Measurements from ENCODE around the gene AKAP1. TPM values are rescaled to one million over a fixed set of nuclear protein-coding genes. Genes with fewer than 3 reads are reported as not detected.

AKAP1 gene
- total and polyA plus RNA-seq, 2 of the 8 experiments (the other 6 are each of a cell fraction or from before 2014, with no cell fraction given): 120 to 156 TPM

DNA sequence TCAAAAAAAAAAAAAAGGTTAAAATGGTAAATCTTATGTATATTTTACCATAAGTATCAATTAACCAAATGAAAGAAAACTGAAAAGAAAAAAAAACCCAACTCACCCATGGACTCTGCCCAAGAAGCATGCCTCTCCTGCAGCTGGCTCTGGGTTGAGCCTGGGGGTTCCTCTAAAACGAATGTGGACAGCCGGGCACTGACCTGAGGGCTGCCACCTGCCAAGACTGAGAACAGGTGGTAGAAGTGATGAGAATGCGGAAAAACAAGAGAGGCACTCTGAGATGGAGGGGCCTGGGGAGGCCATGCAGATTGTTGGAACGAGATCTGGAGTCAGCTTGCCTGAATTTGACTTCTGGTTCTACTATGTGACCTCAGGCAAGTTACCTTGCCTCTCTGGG is 85.8 kb downstream of the AKAP1 start:
- ChIA-PET CTCF (ENCODE audit: partially characterized antibody) (interaction anchor here (1.0 to 1.3 kb wide), 2 partner anchors 28 to 347 kb away, joined by 3 to 4 read pairs; no protein-coding TSS in a partner anchor), POLR2A (ENCODE audit: partially characterized antibody) (no interaction called here)
- no peak for DNase-seq (ENCODE audit: low read depth in 1 of 2, low spot score in 2 of 2)
- Histone ChIP-seq H3K79me2 (ENCODE audit: control insufficient read depth in 1 of 2, insufficient read depth in 2 of 2, low read length in 2 of 2) (no peaks in the 10 kb centered on the region), H2AFZ (ENCODE audit: low read length) (no peak overlapping the region), H2BK15ac (ENCODE audit: low read length) (no peak overlapping the region), H2BK12ac (ENCODE audit: low read depth, low read length) (no peak overlapping the region), H3K36me3 (ENCODE audit: control insufficient read depth in 2 of 4, insufficient read depth in 4 of 4, low read length in 3 of 4) (no peaks in the 10 kb centered on the region; a peak in 1 of 8 replicates), H2BK5ac (ENCODE audit: low read depth, low read length) (no peak overlapping the region), H3K56ac (replicated peaks; ENCODE audit: insufficient read length, low read depth, low read length) (no peak overlapping the region), H2BK120ac (replicated peaks; ENCODE audit: low read depth, low read length) (no peak overlapping the region), H3K4me3 (ENCODE audit: extremely low read depth in 1 of 4, insufficient read depth in 2 of 4, low read depth in 3 of 4, low read length in 4 of 4) (no peak overlapping the region), H3K4me2 (ENCODE audit: insufficient read depth in 1 of 2, low read depth in 2 of 2, low read length in 2 of 2) (no peak overlapping the region), H4K20me1 (replicated peaks in 1 of 2; ENCODE audit: control insufficient read depth in 1 of 2, insufficient read depth in 2 of 2, low read length in 2 of 2) (no peaks in the 10 kb centered on the region), H3K9me3 (ENCODE audit: insufficient read depth in 2 of 2, low read depth in 1 of 2, low read length in 1 of 2) (no peaks in the 10 kb centered on the region), H3K4ac (replicated peaks; ENCODE audit: insufficient read length, low read depth, low read length) (no peak overlapping the region), H4K91ac (replicated peaks; ENCODE audit: insufficient read length, low read length) (no peak overlapping the region), H4K5ac (ENCODE audit: insufficient read length, low read depth, low read length) (no peak overlapping the region), H3K27ac (ENCODE audit: low read depth, low read length) (no peak overlapping the region), H2BK20ac (ENCODE audit: low read length) (no peak overlapping the region), H3K23ac (ENCODE audit: insufficient read length) (no peak overlapping the region), H3K79me1 (ENCODE audit: low read depth, low read length) (no peaks in the 10 kb centered on the region), H3K23me2 (ENCODE audit: low read depth, low read length) (no peaks in the 10 kb centered on the region), H3K18ac (ENCODE audit: extremely low read depth, low read length) (no peak overlapping the region), H2AK5ac (ENCODE audit: low read depth, low read length) (no peak overlapping the region), H3K27me3 (replicated peaks in 1 of 4; ENCODE audit: control insufficient read depth in 3 of 4, extremely low read depth in 1 of 4, insufficient read depth in 3 of 4, low read length in 3 of 4) (no peaks in the 10 kb centered on the region), H3K9ac (replicated peaks in 1 of 4; ENCODE audit: extremely low read depth in 1 of 4, low read depth in 3 of 4, low read length in 3 of 4) (no peak overlapping the region), H3K4me1 (replicated peaks in 1 of 4; ENCODE audit: control insufficient read depth in 3 of 4, insufficient read depth in 4 of 4, low read length in 3 of 4) (peaks cover 0 to 2% (median under 1%) of the 10 kb centered on the region in 4 experiments; a peak in 2 of 7 replicates), H3K14ac (ENCODE audit: insufficient read length) (no peak overlapping the region), H4K8ac (ENCODE audit: extremely low read depth, insufficient read depth, low read length) (no peak overlapping the region)
- WGBS, 2 experiments (ENCODE audit: extremely low coverage in 1 of 2, insufficient coverage in 1 of 2, insufficient read length in 1 of 2, insufficient replicate concordance in 2 of 2, low coverage in 1 of 2, low lambda C conversion rate in 2 of 2, missing lambda C conversion rate in 1 of 2): 60% methylated on average over 4 of the region's 4 CpGs; no CpG with 5 or more reads in 1 of the 2 experiments
- no peak for FAIRE-seq
- no peak for TF ChIP-seq SRF (IDR thresholded peaks at IDR 0.05; ENCODE audit: low read depth, low read length)
- no peak for TF ChIP-seq SP1 (IDR thresholded peaks at IDR 0.05; ENCODE audit: low read depth, low read length)
- TF ChIP-seq TEAD4 (IDR thresholded peaks at IDR 0.05; ENCODE audit: low read depth, low read length): no peak
- no peak for TF ChIP-seq BRCA1 (IDR thresholded peaks at IDR 0.05; ENCODE audit: low read depth, low read length)
- TF ChIP-seq KDM5A (IDR thresholded peaks at IDR 0.05; ENCODE audit: low read length): no peak
- no peak for TF ChIP-seq NRF1 (IDR thresholded peaks at IDR 0.05; ENCODE audit: low read depth, low read length)

All from H1 (cell line).